Adipocyte (in vitro differentiated cells): Measurements from ENCODE around the gene FRRS1L.

Experiments used
- DNase-seq: peaks from one replicate; pipeline ENCODE4 v3.0.0-alpha.2; 2015; ENCODE audit warnings: low read depth
- H3K27me3 ChIP-seq: replicated peaks from 2 replicates; pipeline ENCODE4 v1.7.0; 2013; ENCODE audit warnings: mild to moderate bottlenecking, low read length, moderate library complexity; ENCODE audit not compliant: control insufficient read depth, insufficient read depth
- H3K36me3 ChIP-seq: 2 replicates; pipeline ENCODE4 v1.7.0; 2013; ENCODE audit warnings: low read length, mild to moderate bottlenecking, moderate library complexity; ENCODE audit not compliant: control insufficient read depth, insufficient read depth, severe bottlenecking
- H3K4me1 ChIP-seq: 2 replicates; pipeline ENCODE4 v1.7.0; 2013; ENCODE audit warnings: mild to moderate bottlenecking, low read length, moderate library complexity; ENCODE audit not compliant: control insufficient read depth, insufficient read depth
- H3K4me3 ChIP-seq: 2 replicates; pipeline ENCODE4 v1.7.0; 2013; ENCODE audit warnings: mild to moderate bottlenecking, low read length, moderate library complexity
- H3K9ac ChIP-seq: 2 replicates; pipeline ENCODE4 v1.7.0; 2013; ENCODE audit warnings: mild to moderate bottlenecking, low read length, moderate library complexity
- H3K9me3 ChIP-seq: 2 replicates; pipeline ENCODE4 v1.7.0; 2013; ENCODE audit warnings: mild to moderate bottlenecking, low read length, moderate library complexity; ENCODE audit not compliant: control insufficient read depth

The FRRS1L gene

GRCh38 chr9:109098171-109098959 lies 68.7 kb downstream of the FRRS1L start:
- H3K9me3 ChIP-seq: no peaks in the 10 kb centered on the region
- peak overlapping the region; percentile 31 for H3K4me3 ChIP-seq
- H3K36me3 ChIP-seq: peaks cover 11% of the 10 kb centered on the region
- no peaks in the 10 kb centered on the region for H3K27me3 ChIP-seq
- peaks cover 41% of the 10 kb centered on the region for H3K4me1 ChIP-seq
- peak; percentile 88 for DNase-seq
- H3K9ac ChIP-seq: peak overlapping the region; percentile 27

GRCh38 chr9:109097146-109097545 lies 69.9 kb downstream of the FRRS1L start:
- no peak for DNase-seq
- H3K4me1 ChIP-seq: peaks cover 41% of the 10 kb centered on the region
- H3K4me3 ChIP-seq: no peak overlapping the region
- H3K36me3 ChIP-seq: peaks cover 23% of the 10 kb centered on the region
- H3K27me3 ChIP-seq: no peaks in the 10 kb centered on the region
- no peaks in the 10 kb centered on the region for H3K9me3 ChIP-seq
- H3K9ac ChIP-seq: no peak overlapping the region

GRCh38 chr9:109095321-109095720 lies 71.7 kb downstream of the FRRS1L start:
- no peak for DNase-seq
- H3K27me3 ChIP-seq: no peaks in the 10 kb centered on the region
- no peak overlapping the region for H3K4me3 ChIP-seq
- no peak overlapping the region for H3K9ac ChIP-seq
- H3K4me1 ChIP-seq: peaks cover 23% of the 10 kb centered on the region
- peaks cover 30% of the 10 kb centered on the region for H3K36me3 ChIP-seq
- H3K9me3 ChIP-seq: no peaks in the 10 kb centered on the region

- no peak for DNase-seq
These were observed 72.8 kb downstream of the FRRS1L start for GRCh38 chr9:109094268-109094667.

GRCh38 chr9:109092587-109092986 lies 74.5 kb downstream of the FRRS1L start:
- no peaks in the 10 kb centered on the region for H3K27me3 ChIP-seq
- no peaks in the 10 kb centered on the region for H3K9me3 ChIP-seq
- peaks cover 40% of the 10 kb centered on the region for H3K36me3 ChIP-seq
- H3K4me3 ChIP-seq: no peak overlapping the region
- H3K9ac ChIP-seq: no peak overlapping the region
- peaks cover 9% of the 10 kb centered on the region for H3K4me1 ChIP-seq
- DNase-seq: no peak

More at GRCh38 chr9:109094268-109094667, 72.8 kb downstream of the FRRS1L start:
- Histone ChIP-seq H3K9ac (no peak overlapping the region), H3K27me3 (no peaks in the 10 kb centered on the region), H3K9me3 (no peaks in the 10 kb centered on the region), H3K36me3 (peaks cover 32% of the 10 kb centered on the region), H3K4me1 (peaks cover 20% of the 10 kb centered on the region), H3K4me3 (no peak overlapping the region)

- Histone ChIP-seq H3K36me3 (peaks cover 42% of the 10 kb centered on the region), H3K27me3 (no peaks in the 10 kb centered on the region), H3K4me1 (peaks cover 6% of the 10 kb centered on the region), H3K9ac (no peak overlapping the region), H3K4me3 (no peak overlapping the region), H3K9me3 (no peaks in the 10 kb centered on the region)
- DNase-seq: no peak
These were observed 74.9 kb downstream of the FRRS1L start for GRCh38 chr9:109092051-109092580.

- no peak overlapping the region for H3K9ac ChIP-seq
- no peaks in the 10 kb centered on the region for H3K27me3 ChIP-seq
- no peak overlapping the region for H3K4me3 ChIP-seq
- peaks cover 11% of the 10 kb centered on the region for H3K4me1 ChIP-seq
- H3K36me3 ChIP-seq: peaks cover 50% of the 10 kb centered on the region
- no peaks in the 10 kb centered on the region for H3K9me3 ChIP-seq
- no peak for DNase-seq
These were observed 78.8 kb downstream of the FRRS1L start for GRCh38 chr9:109088221-109088620.

- Histone ChIP-seq H3K9ac (no peak overlapping the region), H3K4me1 (peaks cover 11% of the 10 kb centered on the region), H3K4me3 (no peak overlapping the region), H3K27me3 (no peaks in the 10 kb centered on the region), H3K36me3 (peaks cover 46% of the 10 kb centered on the region), H3K9me3 (no peaks in the 10 kb centered on the region)
- DNase-seq: no peak
These were observed 79.3 kb downstream of the FRRS1L start for GRCh38 chr9:109087795-109088194.

- Histone ChIP-seq H3K4me3 (no peak overlapping the region), H3K27me3 (no peaks in the 10 kb centered on the region), H3K9me3 (no peaks in the 10 kb centered on the region), H3K4me1 (peaks cover 11% of the 10 kb centered on the region), H3K9ac (no peak overlapping the region), H3K36me3 (peaks cover 38% of the 10 kb centered on the region)
- DNase-seq: no peak
These were observed 80.8 kb downstream of the FRRS1L start for GRCh38 chr9:109086221-109086620.

GRCh38 chr9:109085510-109085909 lies 81.5 kb downstream of the FRRS1L start:
- Histone ChIP-seq H3K36me3 (peaks cover 32% of the 10 kb centered on the region), H3K27me3 (no peaks in the 10 kb centered on the region)
- no peak for DNase-seq

GRCh38 chr9:109083813-109084405 lies 83.1 kb downstream of the FRRS1L start:
- peaks cover 34% of the 10 kb centered on the region for H3K36me3 ChIP-seq

More at GRCh38 chr9:109085510-109085909, 81.5 kb downstream of the FRRS1L start:
- peaks cover 11% of the 10 kb centered on the region for H3K4me1 ChIP-seq
- no peaks in the 10 kb centered on the region for H3K9me3 ChIP-seq
- no peak overlapping the region for H3K9ac ChIP-seq
- H3K4me3 ChIP-seq: no peak overlapping the region

More at GRCh38 chr9:109083813-109084405, 83.1 kb downstream of the FRRS1L start:
- Histone ChIP-seq H3K4me1 (peaks cover 11% of the 10 kb centered on the region), H3K4me3 (no peak overlapping the region), H3K27me3 (no peaks in the 10 kb centered on the region), H3K9me3 (no peaks in the 10 kb centered on the region), H3K9ac (no peak overlapping the region)
- DNase-seq: peak; percentile 47
